Tibial artery (tissue), 4 donors: Measurements from ENCODE around the gene TIE1.

Experiments used
- DNase-seq, 2 donors: peaks; one replicate each; pipeline ENCODE4 v3.0.0-alpha.2; 2019
- H3K27ac ChIP-seq, 2 donors: fragments of 200-600 bp; sonication (generic) in 1 of 2; 1 replicate in 1 of 2; 2 replicates in 1 of 2; pipeline ENCODE4 v1.5.1; 2018 to 2019; ENCODE audit warnings: mild to moderate bottlenecking in 1 of 2
- H3K27me3 ChIP-seq, 2 donors: fragments of 200-600 bp; sonication (generic) in 1 of 2; one replicate each; pipeline versions ENCODE4 v1.5.1 to v1.6.0; 2016 to 2019
- H3K36me3 ChIP-seq, 3 donors: fragments of 200-600 bp; sonication (generic) in 2 of 3; one replicate each; pipeline ENCODE4 v1.5.1; 2016 to 2019; ENCODE audit warnings: mild to moderate bottlenecking in 2 of 3
- H3K4me1 ChIP-seq, 4 donors: fragments of 200-600 bp; sonication (generic) in 2 of 4; 1 replicate in 3 of 4; 2 replicates in 1 of 4; pipeline ENCODE4 v1.5.1; 2016 to 2019
- H3K4me3 ChIP-seq, 2 donors: fragments of 200-600 bp; sonication (generic) in 1 of 2; 1 replicate in 1 of 2; 2 replicates in 1 of 2; pipeline ENCODE4 v1.5.1; 2018 to 2019; ENCODE audit warnings: mild to moderate bottlenecking in 2 of 2
- H3K9me3 ChIP-seq, 3 donors: fragments of 200-600 bp; sonication (generic) in 1 of 3; one replicate each; pipeline ENCODE4 v1.5.1; 2016 to 2019
- intact Hi-C: fragments of 100-400 bp; cut with DNase I; formaldehyde crosslinking; loops from one replicate; pipeline ENCODE4 v1.15.0; 2023; ENCODE audit warnings: low total_unique reads
- TF ChIP-seq, protein P1 (sequence below), 2 experiments: fragments of 200-600 bp in 1 of 2; fragments of 450-650 bp in 1 of 2; IDR thresholded peaks; one replicate each; pipeline ENCODE4 v1.5.1; 2017 to 2019; ENCODE audit warnings: antibody characterized with exemption in 2 of 2, mild to moderate bottlenecking in 1 of 2, moderate library complexity in 1 of 2

The TIE1 gene

DNA sequence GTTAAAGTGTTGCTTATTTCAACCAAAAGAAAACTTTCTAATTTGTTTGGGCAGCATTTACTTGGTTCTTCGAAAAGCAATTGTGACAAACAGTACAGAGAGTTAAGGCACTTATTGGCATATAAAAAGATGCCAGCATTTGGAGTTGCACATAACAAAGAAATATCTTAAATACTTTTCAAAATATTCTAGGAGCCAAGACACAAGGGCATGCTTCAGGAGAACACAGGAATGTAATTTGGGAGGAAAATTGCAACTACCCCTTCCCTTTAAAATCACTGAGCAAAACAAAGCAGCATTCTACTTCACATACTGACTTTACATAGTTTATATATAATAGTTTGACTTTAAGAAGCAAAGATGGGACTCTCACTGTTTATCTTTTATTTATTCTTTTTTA is 4.6 kb upstream of the TIE1 start:
- peak overlapping the region in 1 of 2 donors; percentile 36 for H3K27ac ChIP-seq

DNA sequence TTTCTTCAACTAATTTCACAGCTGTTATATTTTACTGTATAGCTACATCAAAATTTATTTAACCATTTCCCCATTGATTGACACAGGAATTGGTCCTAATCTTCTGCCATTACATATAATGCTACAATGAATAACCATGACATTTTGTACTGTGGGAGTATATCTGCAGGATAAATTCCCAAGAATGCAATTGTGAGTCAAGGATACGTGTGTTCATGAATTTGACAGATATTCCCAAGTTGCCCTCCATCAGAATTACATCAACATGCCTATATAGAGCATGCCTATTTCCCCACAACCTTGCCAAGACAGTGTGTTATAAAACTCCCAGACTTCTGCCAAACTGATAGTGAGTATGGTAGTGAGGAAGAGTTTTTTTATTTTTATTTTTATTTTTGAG is 2.7 kb upstream of the TIE1 start:
- Histone ChIP-seq H3K9me3 (no peaks in the 10 kb centered on the region), H3K4me3 (no peak overlapping the region), H3K4me1 (peaks cover 0 to 28% (median 17%) of the 10 kb centered on the region in 4 donors), H3K36me3 (no peaks in the 10 kb centered on the region), H3K27ac (no peak overlapping the region), H3K27me3 (no peaks in the 10 kb centered on the region)
- DNase-seq, result no peak
- TF ChIP-seq, protein P1, sequence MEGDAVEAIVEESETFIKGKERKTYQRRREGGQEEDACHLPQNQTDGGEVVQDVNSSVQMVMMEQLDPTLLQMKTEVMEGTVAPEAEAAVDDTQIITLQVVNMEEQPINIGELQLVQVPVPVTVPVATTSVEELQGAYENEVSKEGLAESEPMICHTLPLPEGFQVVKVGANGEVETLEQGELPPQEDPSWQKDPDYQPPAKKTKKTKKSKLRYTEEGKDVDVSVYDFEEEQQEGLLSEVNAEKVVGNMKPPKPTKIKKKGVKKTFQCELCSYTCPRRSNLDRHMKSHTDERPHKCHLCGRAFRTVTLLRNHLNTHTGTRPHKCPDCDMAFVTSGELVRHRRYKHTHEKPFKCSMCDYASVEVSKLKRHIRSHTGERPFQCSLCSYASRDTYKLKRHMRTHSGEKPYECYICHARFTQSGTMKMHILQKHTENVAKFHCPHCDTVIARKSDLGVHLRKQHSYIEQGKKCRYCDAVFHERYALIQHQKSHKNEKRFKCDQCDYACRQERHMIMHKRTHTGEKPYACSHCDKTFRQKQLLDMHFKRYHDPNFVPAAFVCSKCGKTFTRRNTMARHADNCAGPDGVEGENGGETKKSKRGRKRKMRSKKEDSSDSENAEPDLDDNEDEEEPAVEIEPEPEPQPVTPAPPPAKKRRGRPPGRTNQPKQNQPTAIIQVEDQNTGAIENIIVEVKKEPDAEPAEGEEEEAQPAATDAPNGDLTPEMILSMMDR (IDR thresholded peaks at IDR 0.05), result no peak
- intact Hi-C loops, result no loop called here

More for the DNA sequence above, 4.6 kb upstream of the TIE1 start:
- Histone ChIP-seq H3K4me3 (no peak overlapping the region), H3K36me3 (no peaks in the 10 kb centered on the region), H3K9me3 (no peaks in the 10 kb centered on the region), H3K27me3 (no peaks in the 10 kb centered on the region), H3K4me1 (peaks cover 0 to 28% (median 17%) of the 10 kb centered on the region in 4 donors)
- DNase-seq, result no peak
- intact Hi-C loops, result no loop called here
- TF ChIP-seq, protein P1 (IDR thresholded peaks at IDR 0.05), result no peak

DNA sequence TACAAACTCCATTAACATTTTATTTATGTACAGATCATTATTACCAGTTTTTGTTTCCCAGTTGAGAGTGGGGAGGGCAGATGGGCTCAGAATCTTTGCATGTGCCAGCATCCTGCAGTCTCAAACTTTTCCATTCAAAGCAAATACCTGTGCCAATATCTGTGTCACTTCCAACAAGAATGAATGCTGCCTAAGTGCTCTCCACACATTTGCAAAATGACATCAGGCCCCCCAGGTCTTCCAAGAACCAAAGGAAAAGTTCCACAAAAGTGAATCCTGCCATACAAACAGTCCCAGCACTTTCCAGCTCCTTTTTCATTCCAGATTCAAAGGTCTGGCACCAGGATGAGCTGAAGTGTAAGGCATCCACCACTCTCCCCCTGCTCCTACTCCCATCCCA is 1.7 kb upstream of the TIE1 start:
- Histone ChIP-seq H3K4me3 (no peak overlapping the region), H3K27ac (no peak overlapping the region), H3K4me1 (peaks cover 0 to 26% (median 17%) of the 10 kb centered on the region in 4 donors), H3K9me3 (no peaks in the 10 kb centered on the region), H3K36me3 (no peaks in the 10 kb centered on the region), H3K27me3 (no peaks in the 10 kb centered on the region)
- no peak for DNase-seq
- intact Hi-C loops, result no loop called here
- TF ChIP-seq, protein P1 (IDR thresholded peaks at IDR 0.05), result no peak

DNA sequence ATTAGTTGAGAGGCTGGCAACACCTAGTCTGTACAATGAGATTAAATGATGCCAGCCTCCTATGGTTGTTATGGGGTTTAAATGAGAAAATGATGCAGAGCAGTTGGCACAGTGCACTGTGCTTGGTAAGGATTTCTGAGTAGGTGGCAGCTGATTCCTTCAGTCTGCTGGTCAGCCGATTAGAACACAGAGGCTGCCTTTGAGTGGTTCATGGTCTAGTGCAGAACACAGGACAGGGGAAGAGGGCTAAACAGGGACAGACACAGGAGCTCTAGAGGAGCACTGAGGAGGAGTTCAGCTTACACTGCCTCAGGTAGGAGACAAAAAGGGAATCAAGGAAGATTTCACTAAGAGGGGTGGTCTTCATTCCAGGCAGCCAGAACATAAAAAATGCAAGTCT is 1.4 kb downstream of the TIE1 start:
- Histone ChIP-seq H3K27me3 (no peaks in the 10 kb centered on the region), H3K4me3 (peak overlapping the region in 1 of 2 donors; percentile 25), H3K27ac (no peak overlapping the region), H3K9me3 (no peaks in the 10 kb centered on the region), H3K36me3 (no peaks in the 10 kb centered on the region), H3K4me1 (peaks cover 0 to 8% (median 0%) of the 10 kb centered on the region in 4 donors)
- TF ChIP-seq, protein P1 (IDR thresholded peaks at IDR 0.05), result no peak
- intact Hi-C loops, result no loop called here
- no peak for DNase-seq

DNA sequence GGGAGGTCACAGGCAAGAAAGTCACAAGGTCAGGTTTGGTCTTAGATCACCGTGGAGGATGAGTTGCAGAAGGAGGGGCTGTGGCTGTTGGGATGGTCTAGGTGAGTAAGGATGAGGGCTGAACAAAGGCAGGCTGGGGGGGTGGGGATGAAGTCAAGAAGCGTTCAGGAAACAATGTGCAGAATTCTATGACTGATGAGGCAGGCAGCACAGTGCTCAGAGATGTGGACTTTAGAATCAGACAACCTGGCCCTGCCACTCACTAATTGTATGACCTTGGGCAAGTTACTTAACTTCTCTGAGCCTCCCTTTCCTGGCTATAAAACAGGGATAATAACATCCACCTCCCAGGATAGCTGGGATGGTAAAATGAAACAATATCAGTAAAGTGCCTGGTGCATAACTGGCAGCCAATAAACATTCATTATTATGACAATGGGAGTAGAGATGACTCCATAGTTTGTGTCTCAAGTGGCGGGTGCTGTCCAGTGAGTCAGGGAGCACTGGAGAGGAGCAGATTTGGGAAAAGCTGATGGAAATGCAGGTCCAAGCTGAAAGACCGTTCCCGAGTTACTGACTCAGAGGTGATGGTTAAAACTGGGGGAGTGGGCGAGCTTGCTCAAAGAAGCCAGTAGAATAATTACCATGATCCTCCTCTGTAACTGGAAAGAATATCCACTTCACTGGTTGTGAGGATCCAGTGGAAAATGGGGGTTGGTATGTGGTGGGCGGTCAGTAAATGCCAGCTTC is 2.1 kb downstream of the TIE1 start:
- no peak for DNase-seq
- no peaks in the 10 kb centered on the region for H3K9me3 ChIP-seq
- no peak overlapping the region for H3K4me3 ChIP-seq
- H3K27me3 ChIP-seq, result no peaks in the 10 kb centered on the region
- H3K27ac ChIP-seq, result no peak overlapping the region
- TF ChIP-seq, protein P1 (IDR thresholded peaks at IDR 0.05), result no peak
- H3K36me3 ChIP-seq, result no peaks in the 10 kb centered on the region
- H3K4me1 ChIP-seq, result peaks cover 0 to 8% (median 0%) of the 10 kb centered on the region in 4 donors
- intact Hi-C loops, result no loop called here
